Stimulated activated CD4-positive, alpha-beta T cell treated with anti-CD3 and anti-CD28 coated beads, TNF-alpha, amount 100 ng/mL, for 1 hour (primary cell): Measurements from ENCODE around the gene ARID1A.

Source experiments
- DNase-seq, 3 donors: peaks; one replicate each; pipeline ENCODE4 v3.0.0-alpha.2; 2020; ENCODE audit warnings: low read depth in 3 of 3, low spot score in 1 of 3

Gene ARID1A

DNA sequence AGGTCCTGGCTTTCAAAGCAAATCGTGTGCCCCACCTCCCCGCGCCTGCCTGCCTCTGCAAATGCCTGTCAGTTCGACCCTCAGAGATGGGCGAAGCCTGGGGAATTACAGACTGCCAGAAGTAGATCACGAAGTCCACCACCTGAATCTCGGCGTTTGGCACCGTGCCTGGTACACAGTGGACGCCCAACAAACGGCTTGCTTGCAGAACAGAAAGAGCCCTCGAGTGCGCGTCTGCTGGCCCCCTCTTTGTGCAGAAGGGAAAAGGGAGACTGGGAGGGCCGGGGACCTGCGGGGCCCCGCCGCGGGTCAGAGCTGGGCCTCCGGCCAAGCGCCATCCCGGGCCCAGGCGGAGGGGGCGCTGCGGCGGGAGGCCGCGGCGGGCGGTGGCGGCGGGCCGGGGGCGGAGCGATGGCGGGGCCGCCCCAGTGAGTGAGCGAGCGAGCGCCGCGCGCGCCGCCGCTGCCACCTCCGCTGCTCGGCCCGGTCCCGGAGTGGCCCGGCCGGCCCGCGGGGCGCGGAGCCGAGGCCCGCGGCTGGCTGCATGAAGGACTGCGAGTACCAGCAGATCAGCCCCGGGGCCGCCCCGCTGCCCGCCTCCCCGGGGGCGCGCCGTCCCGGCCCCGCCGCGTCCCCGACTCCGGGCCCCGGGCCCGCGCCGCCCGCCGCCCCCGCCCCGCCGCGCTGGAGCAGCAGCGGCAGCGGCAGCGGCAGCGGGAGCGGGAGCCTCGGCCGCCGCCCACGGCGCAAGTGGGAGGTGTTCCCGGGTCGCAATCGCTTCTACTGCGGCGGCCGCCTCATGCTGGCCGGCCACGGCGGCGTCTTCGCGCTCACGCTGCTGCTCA lies 130.7 kb downstream of the ARID1A start, which contains the start of gene ZDHHC18:
ZDHHC18 (plus strand) TSS at position 428 of the 845 bp plus-strand sequence; CDS start at position 545, 117 bp downstream.
- DNase-seq: peak in 2 of 3 donors; percentile 44 to 65

GRCh38 chr1:26827106-26827604 lies 131.3 kb downstream of the ARID1A start:
- no peak for DNase-seq

- no peak for DNase-seq
These were observed 131.8 kb downstream of the ARID1A start for GRCh38 chr1:26827663-26828062.

DNA sequence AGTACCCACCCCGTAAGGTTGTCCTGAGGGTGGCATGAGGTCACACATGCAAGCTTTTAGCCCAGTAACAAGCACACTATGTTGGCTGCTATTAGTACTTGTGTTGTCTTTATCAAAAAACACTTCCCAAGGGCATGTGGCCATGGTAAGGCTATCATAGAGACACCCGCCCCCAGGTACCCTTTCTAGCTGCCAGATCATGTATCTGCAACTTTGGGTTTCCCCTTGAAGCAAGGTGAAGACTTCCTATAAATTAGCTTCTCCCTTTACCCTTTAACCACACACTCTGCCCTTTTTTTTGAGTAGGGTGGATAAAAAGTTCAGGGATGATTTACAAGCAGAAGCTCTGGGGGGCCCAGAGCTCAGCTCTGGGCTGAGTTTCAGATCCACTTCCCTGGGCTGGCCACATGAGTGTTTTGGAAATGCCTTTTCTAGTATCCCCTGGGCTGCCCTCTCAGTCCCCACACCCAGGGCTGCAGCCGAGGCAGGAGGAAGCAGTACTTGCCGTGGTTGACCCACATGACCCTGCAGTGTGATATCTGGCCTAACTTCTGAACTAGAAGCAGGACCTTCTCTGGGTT lies 132.7 kb downstream of the ARID1A start:
- no peak for DNase-seq

DNA sequence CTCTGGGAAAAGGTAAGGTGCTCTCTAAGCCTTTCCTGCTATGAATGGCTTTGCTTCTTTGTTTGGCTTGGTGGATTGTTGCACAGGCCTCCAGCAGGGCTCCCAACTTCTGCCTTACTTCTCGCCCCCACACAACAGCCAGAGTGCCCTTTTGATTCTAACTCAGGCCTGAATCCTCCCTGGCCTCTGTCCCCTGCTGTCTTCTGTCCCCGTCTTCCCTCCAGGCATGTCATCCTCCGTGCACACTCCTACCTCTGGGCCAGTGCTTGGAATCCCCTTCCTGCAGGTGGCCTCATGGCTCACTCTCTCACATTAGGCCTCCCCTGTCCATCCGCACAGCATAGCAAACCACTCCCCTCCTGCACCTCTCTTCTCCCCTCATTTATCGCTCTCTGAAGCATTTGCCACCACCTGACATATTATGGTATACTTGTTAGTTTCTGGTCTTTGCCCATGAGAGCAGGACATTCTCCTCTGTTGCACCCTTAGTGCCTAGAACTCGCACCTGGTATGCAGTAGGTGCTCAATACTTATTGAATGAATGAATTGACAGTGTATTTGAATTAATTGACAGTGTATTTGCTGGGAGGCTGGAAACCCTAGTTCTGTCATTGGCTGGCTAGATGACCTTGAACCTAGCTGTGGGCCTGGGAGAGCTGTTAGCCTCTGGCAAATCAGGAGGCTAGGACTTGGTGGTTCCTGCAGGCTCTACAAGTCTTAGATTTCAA lies 133.5 kb downstream of the ARID1A start:
- no peak for DNase-seq

GRCh38 chr1:26831059-26831458 lies 135.2 kb downstream of the ARID1A start:
- DNase-seq: no peak
